ENCODE results near the gene ACIN1. TPM values are rescaled to one million over a fixed set of nuclear protein-coding genes. Genes with fewer than 3 reads are reported as not detected.

Gene ACIN1
- polyA plus RNA-seq, 1 donor (not counting 4 experiments of a cell fraction or from before 2014, with no cell fraction given), result 104 TPM

- H2AFZ ChIP-seq (ENCODE audit: control insufficient read depth, low read length), result no peak overlapping the region
- peaks cover 15% of the 10 kb centered on the region for H3K4me1 ChIP-seq (ENCODE audit: control insufficient read depth, extremely low read depth, insufficient read depth, low read length)
- H3K4me3 ChIP-seq (ENCODE audit: control insufficient read depth in 2 of 3, extremely low read depth in 1 of 3, insufficient read depth in 2 of 3, low read depth in 1 of 3, low read length in 3 of 3), result no peak overlapping the region
- peaks cover 4% of the 10 kb centered on the region for H3K79me2 ChIP-seq (ENCODE audit: control insufficient read depth, insufficient read depth, low read length)
- no peak overlapping the region for H3K9ac ChIP-seq (ENCODE audit: control insufficient read depth, extremely low read depth, insufficient read depth, low read length)
- no peak overlapping the region for H3K27ac ChIP-seq (ENCODE audit: control insufficient read depth, insufficient read depth, low read length)
- DNase-seq (ENCODE audit: low read depth, low spot score) (no peak), FAIRE-seq (no peak)
- dilution Hi-C loops (cut with MboI; ENCODE audit: extremely low pct_ligation_motif_present, low sequenced_read_pairs), result no loop called here
- peaks cover 21 to 60% of the 10 kb centered on the region in 2 experiments for H3K36me3 ChIP-seq (ENCODE audit: control insufficient read depth in 2 of 2, extremely low read depth in 1 of 2, insufficient read depth in 2 of 2, low read length in 2 of 2)
- no peak overlapping the region for H3K4me2 ChIP-seq (ENCODE audit: control insufficient read depth, extremely low read depth, insufficient read depth, low read depth, low read length)
- H3K27me3 ChIP-seq (ENCODE audit: control insufficient read depth, extremely low read depth, insufficient read depth, low read length), result no peaks in the 10 kb centered on the region
- TF ChIP-seq CTCF (optimal IDR thresholded peaks at IDR 0.05 in 1 of 3, IDR thresholded peaks at IDR 0.05 in 1 of 3, conservative IDR thresholded peaks at IDR 0.05 in 1 of 3; ENCODE audit: extremely low read depth in 1 of 3, insufficient read depth in 2 of 3, low read length in 3 of 3) (no peak), EZH2 (IDR thresholded peaks at IDR 0.05; ENCODE audit: low read length) (no peak)
- H4K20me1 ChIP-seq (ENCODE audit: control insufficient read depth, extremely low read depth, insufficient read depth, low read length), result no peaks in the 10 kb centered on the region
- no peaks in the 10 kb centered on the region for H3K9me3 ChIP-seq (ENCODE audit: control insufficient read depth, low read depth, low read length)
- H3K9me1 ChIP-seq (ENCODE audit: control insufficient read depth, extremely low read depth, insufficient read depth, low read length), result no peaks in the 10 kb centered on the region
Observed at GRCh38 chr14:23079716-23080115, 15.2 kb downstream of the ACIN1 start.

- H3K27ac ChIP-seq (ENCODE audit: control insufficient read depth, insufficient read depth, low read length), result peak overlapping the region; percentile 44
- H3K9me1 ChIP-seq (ENCODE audit: control insufficient read depth, extremely low read depth, insufficient read depth, low read length), result no peaks in the 10 kb centered on the region
- no peaks in the 10 kb centered on the region for H4K20me1 ChIP-seq (ENCODE audit: control insufficient read depth, extremely low read depth, insufficient read depth, low read length)
- H2AFZ ChIP-seq (ENCODE audit: control insufficient read depth, low read length), result no peak overlapping the region
- no peaks in the 10 kb centered on the region for H3K27me3 ChIP-seq (ENCODE audit: control insufficient read depth, extremely low read depth, insufficient read depth, low read length)
- TF ChIP-seq CTCF (optimal IDR thresholded peaks at IDR 0.05 in 1 of 3, IDR thresholded peaks at IDR 0.05 in 1 of 3, conservative IDR thresholded peaks at IDR 0.05 in 1 of 3; ENCODE audit: extremely low read depth in 1 of 3, insufficient read depth in 2 of 3, low read length in 3 of 3) (no peak), EZH2 (IDR thresholded peaks at IDR 0.05; ENCODE audit: low read length) (no peak)
- H3K4me2 ChIP-seq (ENCODE audit: control insufficient read depth, extremely low read depth, insufficient read depth, low read depth, low read length), result peak overlapping the region; percentile 20
- H3K9me3 ChIP-seq (ENCODE audit: control insufficient read depth, low read depth, low read length), result no peaks in the 10 kb centered on the region
- H3K4me3 ChIP-seq (ENCODE audit: control insufficient read depth in 2 of 3, extremely low read depth in 1 of 3, insufficient read depth in 2 of 3, low read depth in 1 of 3, low read length in 3 of 3), result no peak overlapping the region
- dilution Hi-C loops (cut with MboI; ENCODE audit: extremely low pct_ligation_motif_present, low sequenced_read_pairs), result no loop called here
- H3K9ac ChIP-seq (ENCODE audit: control insufficient read depth, extremely low read depth, insufficient read depth, low read length), result peak overlapping the region; percentile 18
- FAIRE-seq (peak; percentile 86), DNase-seq (ENCODE audit: low read depth, low spot score) (no peak)
- H3K4me1 ChIP-seq (ENCODE audit: control insufficient read depth, extremely low read depth, insufficient read depth, low read length), result peaks cover 15% of the 10 kb centered on the region
- peaks cover 18 to 61% of the 10 kb centered on the region in 2 experiments for H3K36me3 ChIP-seq (ENCODE audit: control insufficient read depth in 2 of 2, extremely low read depth in 1 of 2, insufficient read depth in 2 of 2, low read length in 2 of 2)
- peaks cover 4% of the 10 kb centered on the region for H3K79me2 ChIP-seq (ENCODE audit: control insufficient read depth, insufficient read depth, low read length)
Observed at GRCh38 chr14:23078692-23079116, 16.2 kb downstream of the ACIN1 start.

Data from keratinocyte (primary cell).